Natural killer cell (primary cell): ENCODE data around the gene CLEC2D. TPM values are rescaled to one million over a fixed set of nuclear protein-coding genes. Genes with fewer than 3 reads are reported as not detected.
"Not testable (repeated sequence)": the region's sequence is repeated elsewhere in the genome, so short reads cannot be mapped to it uniquely, and the experiment has no call there.

Source experiments
- ATAC-seq, 3 donors: fragments of 150-1000 bp in 2 of 3; fragments of 200-7000 bp in 1 of 3; cut with Tn5 transposase; 1 replicate in 1 of 3; 2 replicates in 2 of 3; pipeline ENCODE4 v1.10.0; 2021; ENCODE audit warnings: mild to moderate bottlenecking in 2 of 3, moderate library complexity in 2 of 3
- DNase-seq, 2 donors: peaks; one replicate each; pipeline versions ENCODE4 v3.0.0 to v3.0.0-alpha.2; 2013 to 2021; ENCODE audit warnings: mixed read lengths in 1 of 2
- H3K27ac ChIP-seq: one replicate; pipeline ENCODE4 v1.5.1; 2013; ENCODE audit warnings: mild to moderate bottlenecking, low read length
- H3K27me3 ChIP-seq: one replicate; pipeline ENCODE4 v1.6.1; 2013; ENCODE audit warnings: low read length; ENCODE audit not compliant: control insufficient read depth, insufficient read depth
- H3K36me3 ChIP-seq: one replicate; pipeline ENCODE4 v1.6.1; 2013; ENCODE audit warnings: low read length; ENCODE audit not compliant: control insufficient read depth, insufficient read depth
- H3K4me1 ChIP-seq: one replicate; pipeline ENCODE4 v1.6.1; 2013; ENCODE audit warnings: low read length; ENCODE audit not compliant: control insufficient read depth, insufficient read depth
- H3K4me3 ChIP-seq: one replicate; pipeline ENCODE4 v1.5.1; 2013; ENCODE audit warnings: low read length
- H3K9me3 ChIP-seq: one replicate; pipeline ENCODE4 v1.6.1; 2013; ENCODE audit warnings: low read length; ENCODE audit not compliant: control insufficient read depth, insufficient read depth
- H3K27ac Mint-ChIP-seq, 2 donors: one replicate each; pipeline ENCODE4 v1.8.0; 2022; ENCODE audit warnings: mild to moderate bottlenecking in 2 of 2, mixed read lengths in 2 of 2, moderate library complexity in 1 of 2
- H3K27me3 Mint-ChIP-seq, 2 donors: one replicate each; pipeline ENCODE4 v1.8.0; 2022; ENCODE audit warnings: low read depth in 2 of 2, mixed read lengths in 2 of 2
- H3K36me3 Mint-ChIP-seq: one replicate; pipeline ENCODE4 v1.8.0; 2022; ENCODE audit warnings: mixed read lengths
- H3K4me1 Mint-ChIP-seq, 2 donors: one replicate each; pipeline ENCODE4 v1.8.0; 2022; ENCODE audit warnings: mixed read lengths in 2 of 2
- H3K4me3 Mint-ChIP-seq: one replicate; pipeline ENCODE4 v1.8.0; 2022; ENCODE audit warnings: mild to moderate bottlenecking, moderate library complexity, mixed read lengths
- H3K9me3 Mint-ChIP-seq, 2 donors: one replicate each; pipeline ENCODE4 v1.8.0; 2022; ENCODE audit warnings: mixed read lengths in 2 of 2
- WGBS: methylation state at CpG from one replicate; pipeline ENCODE4 v1.1.7; 2013; ENCODE audit warnings: missing lambda C conversion rate; ENCODE audit not compliant: insufficient coverage; 5-methylcytosine and 5-hydroxymethylcytosine counted together
- intact Hi-C: fragments of 100-400 bp; cut with micrococcal nuclease; formaldehyde crosslinking; loops from one replicate; pipeline ENCODE4 v1.14.2; 2022
- total RNA-seq, 4 donors: library from RNA; stranded (reverse); fragments of 120-200 nt in 1 of 4; gene quantifications; one replicate each; pipeline versions ENCODE4 v1.2.3 to v1.2.4, GENCODE V29; 2013 to 2022
- TF ChIP-seq, protein P1 (sequence below): fragments of 200-600 bp; IDR thresholded peaks from one replicate; pipeline ENCODE4 v1.8.0; 2022; ENCODE audit warnings: antibody characterized with exemption

The CLEC2D gene
- total RNA-seq, 3 donors from 2014 or later (not counting 1 experiment from before 2014, with no cell fraction given) = 140 to 219 (median 209) TPM

- intact Hi-C loops = loop anchor here (5.0 kb wide), 1 partner anchor 34 kb away; no protein-coding TSS in a partner anchor
- H3K4me3 ChIP-seq = no peak overlapping the region
- peak in 2 of 3 donors; percentile 32 to 45 for ATAC-seq
Observed at GRCh38 chr12:9685915-9686314, 16.4 kb downstream of the CLEC2D start.

DNA sequence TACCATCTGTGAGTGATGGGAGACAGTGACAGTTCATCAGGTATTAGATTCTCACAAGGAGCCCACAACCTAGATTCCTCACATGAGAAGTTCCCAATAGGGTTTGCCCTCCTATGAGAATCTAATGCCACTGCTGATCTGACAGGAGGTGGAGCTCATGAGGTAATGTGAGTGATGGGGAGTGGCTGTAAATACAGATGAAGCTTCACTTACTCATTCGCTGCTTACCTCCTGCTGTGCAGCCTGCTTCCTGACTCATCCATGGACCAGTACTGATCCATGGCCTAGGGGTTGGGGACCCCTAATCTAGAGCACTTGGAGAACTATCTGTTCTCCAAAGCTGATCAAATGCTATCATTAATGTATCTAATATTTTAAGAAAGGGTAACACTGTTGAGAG is 17.7 kb downstream of the CLEC2D start:
- Mint-ChIP-seq H3K27me3 (no peaks in the 10 kb centered on the region), H3K4me3 (peak overlapping the region; percentile 25), H3K4me1 (peaks cover 61 to 71% of the 10 kb centered on the region in 2 donors), H3K9me3 (peaks cover 2 to 13% of the 10 kb centered on the region in 2 donors), H3K27ac (peak overlapping the region; percentile 85 to 87), H3K36me3 (peaks cover 66% of the 10 kb centered on the region)
- TF ChIP-seq, protein P1, sequence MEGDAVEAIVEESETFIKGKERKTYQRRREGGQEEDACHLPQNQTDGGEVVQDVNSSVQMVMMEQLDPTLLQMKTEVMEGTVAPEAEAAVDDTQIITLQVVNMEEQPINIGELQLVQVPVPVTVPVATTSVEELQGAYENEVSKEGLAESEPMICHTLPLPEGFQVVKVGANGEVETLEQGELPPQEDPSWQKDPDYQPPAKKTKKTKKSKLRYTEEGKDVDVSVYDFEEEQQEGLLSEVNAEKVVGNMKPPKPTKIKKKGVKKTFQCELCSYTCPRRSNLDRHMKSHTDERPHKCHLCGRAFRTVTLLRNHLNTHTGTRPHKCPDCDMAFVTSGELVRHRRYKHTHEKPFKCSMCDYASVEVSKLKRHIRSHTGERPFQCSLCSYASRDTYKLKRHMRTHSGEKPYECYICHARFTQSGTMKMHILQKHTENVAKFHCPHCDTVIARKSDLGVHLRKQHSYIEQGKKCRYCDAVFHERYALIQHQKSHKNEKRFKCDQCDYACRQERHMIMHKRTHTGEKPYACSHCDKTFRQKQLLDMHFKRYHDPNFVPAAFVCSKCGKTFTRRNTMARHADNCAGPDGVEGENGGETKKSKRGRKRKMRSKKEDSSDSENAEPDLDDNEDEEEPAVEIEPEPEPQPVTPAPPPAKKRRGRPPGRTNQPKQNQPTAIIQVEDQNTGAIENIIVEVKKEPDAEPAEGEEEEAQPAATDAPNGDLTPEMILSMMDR = no peak
- peaks cover 71% of the 10 kb centered on the region for H3K36me3 ChIP-seq
- intact Hi-C loops = loop anchor here (5.0 kb wide), 1 partner anchor 35 kb away; no protein-coding TSS in a partner anchor
- no peaks in the 10 kb centered on the region for H3K9me3 ChIP-seq
- peaks cover 30% of the 10 kb centered on the region for H3K4me1 ChIP-seq
- DNase-seq (peak in 1 of 2 donors; percentile 58), ATAC-seq (peak; percentile 21 to 72 (median 50))
- H3K27me3 ChIP-seq = no peaks in the 10 kb centered on the region
- WGBS = 44% methylated on average over 1 of the region's 1 CpG
- no peak overlapping the region for H3K4me3 ChIP-seq
- H3K27ac ChIP-seq = peak overlapping the region; percentile 1

More at GRCh38 chr12:9685915-9686314, 16.4 kb downstream of the CLEC2D start:
- Mint-ChIP-seq H3K9me3 (peaks cover 2 to 13% of the 10 kb centered on the region in 2 donors), H3K36me3 (peaks cover 63% of the 10 kb centered on the region), H3K4me1 (peaks cover 57 to 65% of the 10 kb centered on the region in 2 donors), H3K27ac (peak overlapping the region; percentile 85 to 87), H3K4me3 (peak overlapping the region; percentile 68), H3K27me3 (no peaks in the 10 kb centered on the region)
- Histone ChIP-seq H3K27me3 (no peaks in the 10 kb centered on the region), H3K36me3 (peaks cover 71% of the 10 kb centered on the region), H3K4me1 (peaks cover 30% of the 10 kb centered on the region), H3K27ac (peak overlapping the region; percentile 55), H3K9me3 (no peaks in the 10 kb centered on the region)
- 38% methylated on average over 4 of the region's 4 CpGs for WGBS
- TF ChIP-seq, protein P1 = no peak
- DNase-seq = no peak

- WGBS = 79% methylated on average over 1 of the region's 1 CpG
- Histone ChIP-seq H3K36me3 (peaks cover 83% of the 10 kb centered on the region), H3K4me3 (no peak overlapping the region), H3K9me3 (peaks cover 2% of the 10 kb centered on the region), H3K4me1 (peaks cover 4% of the 10 kb centered on the region), H3K27ac (no peak overlapping the region), H3K27me3 (no peaks in the 10 kb centered on the region)
- no peak for ATAC-seq
- Mint-ChIP-seq H3K27ac (peak overlapping the region; percentile 46 to 79), H3K9me3 (peaks cover 0 to 12% of the 10 kb centered on the region in 2 donors), H3K4me1 (peaks cover 16 to 43% of the 10 kb centered on the region in 2 donors), H3K36me3 (peaks cover 79% of the 10 kb centered on the region), H3K4me3 (no peak overlapping the region), H3K27me3 (no peaks in the 10 kb centered on the region)
- intact Hi-C loops = no loop called here
- TF ChIP-seq, protein P1 = no peak
- no peak for DNase-seq
Observed at GRCh38 chr12:9692909-9693308, 23.4 kb downstream of the CLEC2D start.

DNA sequence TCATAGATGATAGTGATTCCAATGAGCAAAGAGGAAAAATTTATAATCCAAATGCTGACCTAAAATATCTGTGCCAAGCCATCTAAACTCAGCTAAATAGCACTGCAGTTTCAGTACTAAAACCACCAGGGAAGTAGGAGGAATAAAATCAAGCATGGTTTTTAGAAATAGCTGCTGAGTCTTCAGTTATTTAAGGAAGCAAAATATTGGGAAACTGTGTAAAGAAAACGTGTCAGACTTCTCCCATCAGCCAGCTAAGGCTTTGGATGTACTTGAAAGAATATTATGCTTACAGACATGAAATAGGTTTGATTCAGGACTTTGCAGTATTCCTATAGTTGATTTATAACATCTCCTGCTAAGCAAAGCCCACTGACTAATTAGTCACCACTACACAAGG is 24.7 kb downstream of the CLEC2D start:
- H3K27ac Mint-ChIP-seq = peak overlapping the region; percentile 59 to 71
- H3K9me3 Mint-ChIP-seq = peaks cover 0 to 12% of the 10 kb centered on the region in 2 donors
- no peak overlapping the region for H3K27ac ChIP-seq
- peaks cover 2% of the 10 kb centered on the region for H3K9me3 ChIP-seq
- H3K36me3 Mint-ChIP-seq = peaks cover 70% of the 10 kb centered on the region
- TF ChIP-seq, protein P1 = no peak
- ATAC-seq (no peak), DNase-seq (no peak)
- intact Hi-C loops = no loop called here
- H3K4me3 Mint-ChIP-seq = no peak overlapping the region
- WGBS = 56% methylated on average over 1 of the region's 1 CpG
- no peaks in the 10 kb centered on the region for H3K27me3 Mint-ChIP-seq
- peaks cover 70% of the 10 kb centered on the region for H3K36me3 ChIP-seq
- H3K4me3 ChIP-seq = no peak overlapping the region
- H3K4me1 Mint-ChIP-seq = peaks cover 24 to 34% of the 10 kb centered on the region in 2 donors
- no peaks in the 10 kb centered on the region for H3K27me3 ChIP-seq
- H3K4me1 ChIP-seq = no peaks in the 10 kb centered on the region

DNA sequence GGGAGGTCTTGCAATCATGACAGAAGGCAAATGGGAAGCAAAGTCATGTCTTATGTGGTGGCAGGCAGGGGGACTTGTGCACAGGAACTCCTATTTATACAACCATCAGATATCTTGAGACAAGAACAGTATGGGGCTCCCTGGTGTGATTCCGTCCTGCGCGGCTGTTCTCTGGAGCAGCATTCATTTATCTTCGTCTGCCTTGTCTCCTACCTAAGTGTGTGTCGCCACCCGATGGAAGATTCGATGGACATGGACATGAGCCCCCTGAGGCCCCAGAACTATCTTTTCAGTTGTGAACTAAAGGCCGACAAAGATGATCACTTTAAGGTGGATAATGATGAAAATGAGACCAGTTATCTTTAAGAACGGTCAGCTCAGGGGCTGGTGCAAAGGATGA is 25.6 kb downstream of the CLEC2D start:
- intact Hi-C loops, H3K9me3 Mint-ChIP-seq, H3K27me3 ChIP-seq, ATAC-seq, H3K27me3 Mint-ChIP-seq, H3K4me3 Mint-ChIP-seq, H3K4me1 ChIP-seq, DNase-seq, H3K9me3 ChIP-seq, H3K27ac ChIP-seq, H3K4me3 ChIP-seq: not testable (repeated sequence)
- peaks cover 32 to 40% of the 10 kb centered on the region in 2 donors for H3K4me1 Mint-ChIP-seq
- 96% methylated on average over 9 of the region's 9 CpGs for WGBS
- peaks cover 61% of the 10 kb centered on the region for H3K36me3 Mint-ChIP-seq
- H3K27ac Mint-ChIP-seq = peak overlapping the region; percentile 59 to 71
- H3K36me3 ChIP-seq = peaks cover 61% of the 10 kb centered on the region
